ENCODE measurements around the gene ZC3HAV1.

Gene ZC3HAV1

DNA sequence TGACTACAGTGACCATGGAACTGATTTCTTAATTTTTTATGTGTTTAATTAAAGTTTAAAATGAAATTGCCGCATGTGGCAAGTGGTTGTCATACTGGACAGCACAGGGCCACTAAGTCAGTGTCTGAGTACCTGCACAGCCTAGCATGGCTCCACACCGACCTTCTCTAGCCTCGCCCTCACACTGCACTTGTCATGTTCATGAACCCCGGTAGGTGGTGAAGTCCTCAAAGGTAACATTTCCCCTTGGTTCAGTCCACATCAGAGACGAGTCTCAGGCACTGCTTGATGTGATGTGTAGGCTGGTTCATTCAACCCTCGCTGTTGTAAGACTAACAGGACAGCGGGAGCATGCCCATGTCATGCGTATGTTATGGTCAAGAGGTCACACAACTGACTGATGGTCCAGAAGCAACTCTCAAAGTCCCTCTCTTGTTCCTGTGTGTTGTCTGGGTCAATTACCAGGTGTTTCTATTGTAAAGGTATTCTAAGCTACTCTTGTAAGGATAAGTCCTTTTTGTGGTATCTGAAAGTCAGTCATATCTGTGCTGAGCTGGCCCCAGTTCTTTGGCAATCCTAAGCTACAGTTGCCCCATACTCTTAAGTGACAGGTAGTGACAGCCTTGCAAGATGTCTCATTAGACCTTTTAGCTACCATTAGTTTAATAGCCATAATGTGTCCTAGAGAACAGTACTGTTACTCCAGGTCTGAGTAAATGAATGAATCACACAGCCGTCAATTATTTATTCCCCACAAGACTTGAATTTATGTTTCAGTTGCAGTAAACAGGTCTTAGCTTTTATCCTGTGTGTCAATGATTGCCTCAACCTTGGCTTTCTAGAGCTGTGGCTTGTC is 40.7 kb downstream of the ZC3HAV1 start:
- TF ChIP-seq, protein P1, sequence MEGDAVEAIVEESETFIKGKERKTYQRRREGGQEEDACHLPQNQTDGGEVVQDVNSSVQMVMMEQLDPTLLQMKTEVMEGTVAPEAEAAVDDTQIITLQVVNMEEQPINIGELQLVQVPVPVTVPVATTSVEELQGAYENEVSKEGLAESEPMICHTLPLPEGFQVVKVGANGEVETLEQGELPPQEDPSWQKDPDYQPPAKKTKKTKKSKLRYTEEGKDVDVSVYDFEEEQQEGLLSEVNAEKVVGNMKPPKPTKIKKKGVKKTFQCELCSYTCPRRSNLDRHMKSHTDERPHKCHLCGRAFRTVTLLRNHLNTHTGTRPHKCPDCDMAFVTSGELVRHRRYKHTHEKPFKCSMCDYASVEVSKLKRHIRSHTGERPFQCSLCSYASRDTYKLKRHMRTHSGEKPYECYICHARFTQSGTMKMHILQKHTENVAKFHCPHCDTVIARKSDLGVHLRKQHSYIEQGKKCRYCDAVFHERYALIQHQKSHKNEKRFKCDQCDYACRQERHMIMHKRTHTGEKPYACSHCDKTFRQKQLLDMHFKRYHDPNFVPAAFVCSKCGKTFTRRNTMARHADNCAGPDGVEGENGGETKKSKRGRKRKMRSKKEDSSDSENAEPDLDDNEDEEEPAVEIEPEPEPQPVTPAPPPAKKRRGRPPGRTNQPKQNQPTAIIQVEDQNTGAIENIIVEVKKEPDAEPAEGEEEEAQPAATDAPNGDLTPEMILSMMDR (IDR thresholded peaks at IDR 0.05; ENCODE audit: control insufficient read depth, extremely low read depth, insufficient read depth) = no peak
- DNase-seq (ENCODE audit: low read depth) = no peak
- H3K4me3 ChIP-seq (ENCODE audit: low read depth, low read length) = no peak overlapping the region

- no peak overlapping the region for H3K4me3 ChIP-seq (ENCODE audit: low read depth, low read length)
- TF ChIP-seq, protein P1 (IDR thresholded peaks at IDR 0.05; ENCODE audit: control insufficient read depth, extremely low read depth, insufficient read depth) = no peak
- DNase-seq (ENCODE audit: low read depth) = no peak
These were observed 43.2 kb downstream of the ZC3HAV1 start for GRCh38 chr7:139066315-139066714.

GRCh38 chr7:139065323-139065722 is 44.2 kb downstream of the ZC3HAV1 start:
- no peak overlapping the region for H3K4me3 ChIP-seq (ENCODE audit: low read depth, low read length)
- TF ChIP-seq, protein P1 (IDR thresholded peaks at IDR 0.05; ENCODE audit: control insufficient read depth, extremely low read depth, insufficient read depth) = no peak

GRCh38 chr7:139061416-139061815 is 48.1 kb downstream of the ZC3HAV1 start:
- H3K4me3 ChIP-seq (ENCODE audit: low read depth, low read length) = no peak overlapping the region
- TF ChIP-seq, protein P1 (IDR thresholded peaks at IDR 0.05; ENCODE audit: control insufficient read depth, extremely low read depth, insufficient read depth) = no peak

More at GRCh38 chr7:139065323-139065722, 44.2 kb downstream of the ZC3HAV1 start:
- no peak for DNase-seq (ENCODE audit: low read depth)

GRCh38 chr7:139060695-139061237 is 48.8 kb downstream of the ZC3HAV1 start:
- DNase-seq (ENCODE audit: low read depth) = no peak
- TF ChIP-seq, protein P1 (IDR thresholded peaks at IDR 0.05; ENCODE audit: control insufficient read depth, extremely low read depth, insufficient read depth) = no peak
- no peak overlapping the region for H3K4me3 ChIP-seq (ENCODE audit: low read depth, low read length)

More at GRCh38 chr7:139061416-139061815, 48.1 kb downstream of the ZC3HAV1 start:
- DNase-seq (ENCODE audit: low read depth) = no peak

DNA sequence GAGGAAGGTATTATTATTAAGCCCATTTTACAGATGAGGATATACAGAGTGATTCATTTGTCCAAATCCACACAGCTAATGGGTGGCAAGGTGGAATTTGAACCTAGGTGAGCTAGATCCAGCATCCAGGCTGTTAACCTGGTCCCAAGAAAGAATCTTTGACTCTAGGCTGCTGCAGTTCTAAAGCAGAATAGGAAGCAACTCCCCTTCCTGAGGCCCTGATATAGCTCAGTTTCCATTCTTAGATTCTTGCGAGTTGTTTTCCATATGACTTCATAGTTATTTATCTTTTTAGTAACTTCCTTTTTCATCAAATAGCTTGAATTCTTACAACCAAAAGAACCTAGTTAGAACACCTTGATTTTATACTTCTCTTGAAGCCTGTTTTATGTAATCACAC is 49.6 kb downstream of the ZC3HAV1 start:
- no peak for DNase-seq (ENCODE audit: low read depth)
- no peak overlapping the region for H3K4me3 ChIP-seq (ENCODE audit: low read depth, low read length)
- TF ChIP-seq, protein P1 (IDR thresholded peaks at IDR 0.05; ENCODE audit: control insufficient read depth, extremely low read depth, insufficient read depth) = no peak
